GM23338 (cell line): Measurements from ENCODE around the gene KCNH8. TPM values are rescaled to one million over a fixed set of nuclear protein-coding genes. Genes with fewer than 3 reads are reported as not detected.

ENCODE experiments used
- ATAC-seq: fragments of 200-7000 bp; cut with Tn5 transposase; 3 replicates; pipeline ENCODE4 v1.9.1; 2020
- DNase-seq: peaks from one replicate; pipeline ENCODE4 v3.0.0-alpha.2; 2015; ENCODE audit warnings: low spot score
- H2AFZ ChIP-seq: fragments of 200-600 bp; sonication (generic); 2 replicates; pipeline ENCODE4 v1.8.0; 2016; ENCODE audit warnings: antibody characterized with exemption, mild to moderate bottlenecking, moderate library complexity
- H3F3A ChIP-seq: fragments of 200-600 bp; sonication (generic); replicated peaks from 2 replicates; pipeline ENCODE4 v1.8.0; 2017; ENCODE audit warnings: antibody characterized with exemption, mixed run types, low read depth
- H3K27ac ChIP-seq: fragments of 200-600 bp; sonication (generic); 2 replicates; pipeline ENCODE4 v1.6.1; 2016; ENCODE audit warnings: low read depth
- H3K27me3 ChIP-seq: fragments of 200-600 bp; sonication (generic); 2 replicates; pipeline ENCODE4 v1.8.0; 2016; ENCODE audit warnings: mild to moderate bottlenecking, mixed run types, moderate library complexity; ENCODE audit not compliant: insufficient read depth
- H3K36me3 ChIP-seq: fragments of 200-600 bp; sonication (generic); 2 replicates; pipeline ENCODE4 v1.8.0; 2016; ENCODE audit warnings: mild to moderate bottlenecking; ENCODE audit not compliant: insufficient read depth
- H3K4me1 ChIP-seq: fragments of 200-600 bp; sonication (generic); 2 replicates; pipeline ENCODE4 v1.8.0; 2016; ENCODE audit warnings: mild to moderate bottlenecking, moderate library complexity; ENCODE audit not compliant: insufficient read depth
- H3K4me2 ChIP-seq: fragments of 200-600 bp; sonication (generic); 2 replicates; pipeline ENCODE4 v1.7.1; 2017; ENCODE audit warnings: mixed run types
- H3K4me3 ChIP-seq: fragments of 200-600 bp; sonication (generic); 2 replicates; pipeline ENCODE4 v1.6.1; 2016; ENCODE audit warnings: mixed run types
- H3K79me2 ChIP-seq: fragments of 200-600 bp; sonication (generic); replicated peaks from 2 replicates; pipeline ENCODE4 v1.8.0; 2017; ENCODE audit warnings: mild to moderate bottlenecking; ENCODE audit not compliant: insufficient read depth
- H3K9me2 ChIP-seq: fragments of 200-600 bp; sonication (generic); 2 replicates; pipeline ENCODE4 v1.8.0; 2017; ENCODE audit not compliant: insufficient read depth
- H4K20me1 ChIP-seq: fragments of 200-600 bp; sonication (generic); replicated peaks from 2 replicates; pipeline ENCODE4 v1.8.0; 2017; ENCODE audit warnings: mild to moderate bottlenecking; ENCODE audit not compliant: insufficient read depth
- H3K27ac Mint-ChIP-seq: 2 replicates; pipeline ENCODE4 v1.8.0; 2020; ENCODE audit warnings: inconsistent platforms, mild to moderate bottlenecking, moderate library complexity, mixed read lengths
- H3K27me3 Mint-ChIP-seq: 3 replicates; pipeline ENCODE4 v1.8.0; 2022; ENCODE audit warnings: low read depth, mild to moderate bottlenecking, moderate library complexity, mixed read lengths, inconsistent platforms; ENCODE audit not compliant: insufficient read depth, poor library complexity
- H3K36me3 Mint-ChIP-seq: 3 replicates; pipeline ENCODE4 v1.8.0; 2021; ENCODE audit warnings: low read depth, mild to moderate bottlenecking, inconsistent platforms, moderate library complexity, mixed read lengths
- H3K4me1 Mint-ChIP-seq: 3 replicates; pipeline ENCODE4 v1.8.0; 2020; ENCODE audit warnings: mild to moderate bottlenecking, inconsistent platforms, mixed read lengths
- H3K4me3 Mint-ChIP-seq: 3 replicates; pipeline ENCODE4 v1.8.0; 2021; ENCODE audit warnings: moderate library complexity, mild to moderate bottlenecking, inconsistent platforms, mixed read lengths
- H3K9me3 Mint-ChIP-seq: 3 replicates; pipeline ENCODE4 v1.8.0; 2020; ENCODE audit warnings: moderate library complexity, mild to moderate bottlenecking, inconsistent platforms, mixed read lengths
- EZH2phosphoT487 ChIP-seq: fragments of 200-600 bp; sonication (generic); IDR thresholded peaks from one replicate; pipeline ENCODE4 v1.8.1; 2018; ENCODE audit warnings: antibody characterized with exemption; ENCODE audit not compliant: unreplicated experiment
- JUNB ChIP-seq: IDR thresholded peaks from one replicate; pipeline ENCODE4 v1.6.1; 2016; ENCODE audit warnings: antibody characterized with exemption; ENCODE audit not compliant: unreplicated experiment
- NANOG ChIP-seq: IDR thresholded peaks from 2 replicates; pipeline ENCODE4 v1.6.1; 2016; ENCODE audit warnings: antibody characterized with exemption, borderline replicate concordance
- POLR2AphosphoS5 ChIP-seq: IDR thresholded peaks from 2 replicates; pipeline ENCODE4 v1.6.1; 2016; ENCODE audit warnings: antibody characterized with exemption, low read depth
- REST ChIP-seq: IDR thresholded peaks from one replicate; pipeline ENCODE4 v1.6.1; 2018; ENCODE audit warnings: antibody characterized with exemption; ENCODE audit not compliant: unreplicated experiment
- STAT1 ChIP-seq: IDR thresholded peaks from one replicate; pipeline ENCODE4 v1.6.1; 2016; ENCODE audit warnings: antibody characterized with exemption; ENCODE audit not compliant: unreplicated experiment
- ZNF331 ChIP-seq: fragments of 250-450 bp; sonication (Bioruptor Pico); IDR thresholded peaks from 2 replicates; pipeline ENCODE4 v1.5.0; 2020; ENCODE audit warnings: low read depth, mild to moderate bottlenecking, moderate library complexity
- ZNF462 ChIP-seq: fragments of 250-450 bp; sonication (Bioruptor Pico); IDR thresholded peaks from 2 replicates; pipeline ENCODE4 v1.5.0; 2020; ENCODE audit warnings: mild to moderate bottlenecking, moderate library complexity
- polyA plus RNA-seq: library from polyadenylated mRNA; unstranded; fragments of >200 nt; fragmentation: Nextera tagmentation; extraction: Ambion mirVana; gene quantifications from 2 replicates; pipeline ENCODE4 v1.2.1, GENCODE V29; 2016
- total RNA-seq: library from RNA; depleted of rRNA; stranded (reverse); fragments of >200 nt; shearing (Covaris generic); gene quantifications from 2 replicates; pipeline ENCODE4 v1.2.3, GENCODE V29; 2014

KCNH8 gene
- total and polyA plus RNA-seq, 2 experiments from 2014 or later, result 1.3 to 3.4 TPM

DNA sequence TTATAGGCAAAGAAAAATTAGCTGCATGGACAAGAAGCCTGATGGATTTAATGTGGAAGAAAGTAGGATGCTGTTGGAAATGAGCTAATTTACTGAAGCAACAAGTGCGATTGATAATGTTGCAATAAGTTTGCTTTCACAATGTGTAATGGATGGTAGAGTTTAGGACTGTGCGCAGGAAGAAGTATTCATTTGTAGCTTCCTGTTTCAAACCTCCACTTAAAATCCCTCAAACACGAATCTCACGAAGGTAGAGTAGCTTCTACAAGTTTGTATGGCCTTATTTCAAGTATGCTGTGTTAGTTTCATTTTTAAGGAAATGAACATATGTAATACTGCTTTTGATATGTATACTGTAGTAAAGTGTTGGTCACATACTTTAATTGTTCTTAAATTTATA lies 42.3 kb downstream of the KCNH8 start:
- H3K4me1 ChIP-seq, result no peaks in the 10 kb centered on the region
- no peaks in the 10 kb centered on the region for H3K36me3 Mint-ChIP-seq
- H2AFZ ChIP-seq, result no peak overlapping the region
- no peaks in the 10 kb centered on the region for H3K9me2 ChIP-seq
- ATAC-seq, result no peak
- H3K4me2 ChIP-seq, result no peak overlapping the region
- H3K27ac ChIP-seq, result no peak overlapping the region
- H3K27ac Mint-ChIP-seq, result no peak overlapping the region
- H3K4me3 Mint-ChIP-seq, result no peak overlapping the region
- H3K9me3 Mint-ChIP-seq, result no peaks in the 10 kb centered on the region
- no peaks in the 10 kb centered on the region for H3K27me3 Mint-ChIP-seq
- no peaks in the 10 kb centered on the region for H3F3A ChIP-seq
- TF ChIP-seq NANOG (no peak), REST (no peak), ZNF331 (CRISPR knock-in tag) (no peak), JUNB (no peak), EZH2phosphoT487 (no peak), POLR2AphosphoS5 (no peak), STAT1 (no peak), ZNF462 (CRISPR knock-in tag) (no peak)
- no peak overlapping the region for H3K4me3 ChIP-seq
- H3K36me3 ChIP-seq, result no peaks in the 10 kb centered on the region
- no peak for DNase-seq
- H3K27me3 ChIP-seq, result no peaks in the 10 kb centered on the region
- H3K79me2 ChIP-seq, result no peaks in the 10 kb centered on the region
- no peaks in the 10 kb centered on the region for H3K4me1 Mint-ChIP-seq
- no peaks in the 10 kb centered on the region for H4K20me1 ChIP-seq
